GM18867 (cell line): ENCODE measurements around the gene APBB1.
A peak's percentile ranks its signal among the peaks of the same experiment; 100 is the strongest.

Experiments
- ATAC-seq: cut with Tn5 transposase; IDR thresholded peaks from one replicate; pipeline ENCODE4 v1.9.1; 2021; ENCODE audit warnings: mild to moderate bottlenecking, moderate library complexity; ENCODE audit not compliant: unreplicated experiment

APBB1 gene

GRCh38 chr11:6418557-6419008 lies 311 bp downstream of the APBB1 start:
- no peak for ATAC-seq

GRCh38 chr11:6417907-6418556 lies 862 bp downstream of the APBB1 start:
- ATAC-seq: no peak

- ATAC-seq: no peak
These were observed 3.1 kb downstream of the APBB1 start for GRCh38 chr11:6415797-6416196.

GRCh38 chr11:6414874-6415328 lies 4.0 kb downstream of the APBB1 start:
- peak; percentile 42 for ATAC-seq

GRCh38 chr11:6413791-6414201 lies 5.1 kb downstream of the APBB1 start:
- no peak for ATAC-seq

DNA sequence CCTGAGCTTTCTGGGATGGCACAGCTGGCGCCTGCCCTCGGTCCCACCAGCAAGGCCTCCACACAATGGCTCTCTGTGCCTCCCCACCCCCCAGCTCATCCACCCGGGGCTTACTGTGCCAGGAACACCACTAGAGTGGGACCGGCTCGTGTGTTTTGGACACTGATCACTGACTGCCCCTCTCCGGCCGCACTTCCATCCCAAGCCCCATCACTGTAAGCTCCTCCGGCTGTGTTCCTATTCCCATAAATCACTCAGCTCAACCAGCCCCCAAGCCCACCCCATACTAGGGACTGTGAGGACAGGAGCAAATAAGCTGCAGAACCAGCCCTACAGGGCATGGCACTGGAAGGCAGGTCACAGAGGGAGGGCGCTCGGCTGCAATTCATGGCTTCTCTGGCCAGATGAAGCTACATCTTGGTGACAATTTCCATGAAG lies 7.3 kb downstream of the APBB1 start:
- ATAC-seq: no peak

DNA sequence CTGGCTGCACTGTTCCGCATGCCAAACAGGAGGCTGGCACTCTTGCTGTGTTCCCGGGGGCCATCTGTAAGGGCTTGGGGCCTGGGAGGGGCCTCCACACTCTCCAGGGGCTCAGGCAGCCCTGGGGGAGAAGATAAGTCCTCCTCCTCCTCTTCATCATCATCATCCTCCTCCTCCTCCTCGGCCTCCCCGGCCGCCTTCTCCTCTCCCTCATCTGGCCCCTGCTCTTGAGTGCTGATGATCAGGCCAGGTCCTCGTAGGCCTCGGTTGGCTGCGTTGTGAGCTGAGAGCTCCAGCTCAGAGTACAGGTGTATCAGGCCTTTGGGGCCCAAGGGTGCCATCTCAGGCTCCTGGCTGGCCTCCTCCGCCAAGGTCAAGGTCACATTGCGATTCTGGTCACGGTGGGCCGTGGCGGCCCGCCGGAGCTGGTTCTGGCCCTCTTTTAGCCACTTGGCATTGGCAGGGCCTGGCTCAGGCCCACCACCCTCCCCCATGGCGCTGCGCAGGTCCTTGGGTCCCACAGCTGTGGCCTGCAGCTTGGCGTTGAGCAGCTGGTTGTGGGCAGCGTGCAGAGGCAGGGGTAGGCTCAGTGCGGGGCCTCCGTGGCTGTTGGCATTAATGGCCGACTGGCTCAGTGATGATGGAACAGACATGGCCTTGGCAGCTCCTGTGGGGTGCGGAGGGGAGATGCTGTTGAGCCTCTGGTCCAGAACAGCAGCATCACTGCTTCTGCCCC lies 8.0 kb downstream of the APBB1 start:
- no peak for ATAC-seq

DNA sequence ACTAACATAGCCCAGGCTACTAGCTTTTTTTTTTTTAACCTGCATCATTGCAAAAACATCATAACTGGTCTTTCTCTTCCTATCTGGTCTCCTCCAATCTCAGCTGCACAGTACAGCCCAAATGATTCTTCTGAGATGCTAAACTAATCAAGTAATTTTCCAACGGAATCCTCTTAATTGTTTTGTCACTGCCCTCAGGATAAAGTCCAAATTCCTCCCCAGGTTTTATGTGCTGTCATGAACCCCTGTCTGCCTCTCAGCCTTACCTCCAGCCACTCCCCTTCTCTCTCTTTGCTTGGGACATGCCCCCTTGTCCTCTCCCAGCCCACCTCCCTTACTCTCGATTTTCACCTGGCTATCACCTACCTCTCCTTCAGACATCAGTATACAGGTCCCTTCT lies 12.5 kb downstream of the APBB1 start:
- ATAC-seq: no peak

DNA sequence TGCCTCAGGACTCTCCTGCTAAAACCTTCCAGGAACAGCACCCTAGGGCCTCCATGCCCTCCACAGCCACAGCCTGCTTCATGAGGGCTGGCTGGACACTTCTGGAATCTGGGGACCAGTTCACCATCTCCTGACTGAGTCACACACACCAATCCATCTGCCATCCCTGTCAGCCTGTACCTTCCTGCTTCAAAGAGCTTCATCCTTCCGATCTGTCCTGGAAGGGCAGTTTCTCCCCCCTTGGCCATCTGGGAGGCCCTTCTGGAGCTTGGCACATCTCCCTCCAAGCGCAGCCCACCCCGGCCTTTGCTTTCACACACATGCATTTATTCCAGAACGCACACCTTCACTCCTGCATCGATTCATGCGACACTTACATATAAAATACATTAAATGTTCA lies 13.0 kb downstream of the APBB1 start:
- no peak for ATAC-seq

- ATAC-seq: no peak
These were observed 13.7 kb downstream of the APBB1 start for GRCh38 chr11:6405052-6405667.

GRCh38 chr11:6404342-6405051 lies 14.4 kb downstream of the APBB1 start:
- ATAC-seq: no peak

DNA sequence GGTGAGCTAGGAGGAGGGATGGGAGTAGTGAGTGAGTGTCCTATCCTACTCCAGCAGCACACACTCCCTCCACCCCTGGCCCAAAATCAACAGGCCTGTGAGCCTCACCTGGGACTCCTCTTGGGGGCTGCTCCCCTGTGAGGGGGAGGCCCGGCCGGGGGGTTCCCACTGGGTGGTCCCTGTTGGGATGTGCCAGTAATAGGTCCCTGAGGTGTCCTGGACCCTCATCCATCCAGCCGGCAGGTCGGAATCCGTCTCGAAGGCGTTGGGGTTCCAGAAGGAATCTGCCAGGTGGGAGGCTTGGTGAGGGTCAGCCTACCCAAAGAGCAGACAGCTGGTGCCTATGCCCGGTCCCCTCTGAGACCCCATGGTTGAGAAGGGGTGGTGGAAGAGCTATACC lies 15.4 kb downstream of the APBB1 start:
- no peak for ATAC-seq

GRCh38 chr11:6402561-6402981 lies 16.3 kb downstream of the APBB1 start:
- ATAC-seq: peak; percentile 81

DNA sequence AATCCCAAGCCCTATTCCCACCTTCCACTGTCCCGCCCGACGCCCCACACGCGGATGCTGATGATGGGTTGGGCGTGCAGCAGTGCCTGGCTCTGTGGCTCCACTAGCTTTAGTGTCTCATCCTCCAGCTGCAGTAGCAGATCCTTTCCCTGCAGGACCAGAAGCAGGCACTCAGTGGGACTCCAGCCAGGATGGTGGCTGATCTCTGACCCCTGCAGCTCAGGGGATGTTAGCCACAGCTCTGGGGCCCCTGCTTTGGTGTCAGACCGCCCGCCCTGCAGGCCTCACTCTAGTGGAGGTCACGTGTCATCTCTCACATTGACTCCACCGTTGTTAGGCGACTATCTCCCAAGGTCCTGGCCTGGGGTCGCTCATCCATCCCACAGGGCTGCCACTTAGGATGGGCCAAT lies 16.8 kb downstream of the APBB1 start:
- ATAC-seq: peak; percentile 48

DNA sequence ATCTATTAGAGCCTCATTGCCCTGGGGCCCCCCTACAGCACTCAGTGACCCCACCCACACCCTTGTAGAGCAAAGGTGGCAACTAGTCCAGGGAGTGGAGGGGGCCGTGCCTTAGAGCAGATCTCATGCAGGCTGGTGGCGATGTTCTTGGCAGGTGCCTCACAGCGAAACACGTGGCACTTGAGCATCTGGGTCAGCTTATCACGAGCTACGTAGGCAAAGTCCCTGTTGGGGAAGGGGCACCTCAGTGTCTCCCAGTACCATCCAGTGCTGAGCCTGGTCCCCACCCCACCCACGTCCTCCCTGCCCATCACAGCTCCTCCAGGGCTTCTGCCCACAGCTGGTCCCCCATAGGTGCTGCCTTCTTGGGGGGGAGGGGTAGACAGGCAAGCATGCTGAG lies 17.4 kb downstream of the APBB1 start:
- no peak for ATAC-seq

DNA sequence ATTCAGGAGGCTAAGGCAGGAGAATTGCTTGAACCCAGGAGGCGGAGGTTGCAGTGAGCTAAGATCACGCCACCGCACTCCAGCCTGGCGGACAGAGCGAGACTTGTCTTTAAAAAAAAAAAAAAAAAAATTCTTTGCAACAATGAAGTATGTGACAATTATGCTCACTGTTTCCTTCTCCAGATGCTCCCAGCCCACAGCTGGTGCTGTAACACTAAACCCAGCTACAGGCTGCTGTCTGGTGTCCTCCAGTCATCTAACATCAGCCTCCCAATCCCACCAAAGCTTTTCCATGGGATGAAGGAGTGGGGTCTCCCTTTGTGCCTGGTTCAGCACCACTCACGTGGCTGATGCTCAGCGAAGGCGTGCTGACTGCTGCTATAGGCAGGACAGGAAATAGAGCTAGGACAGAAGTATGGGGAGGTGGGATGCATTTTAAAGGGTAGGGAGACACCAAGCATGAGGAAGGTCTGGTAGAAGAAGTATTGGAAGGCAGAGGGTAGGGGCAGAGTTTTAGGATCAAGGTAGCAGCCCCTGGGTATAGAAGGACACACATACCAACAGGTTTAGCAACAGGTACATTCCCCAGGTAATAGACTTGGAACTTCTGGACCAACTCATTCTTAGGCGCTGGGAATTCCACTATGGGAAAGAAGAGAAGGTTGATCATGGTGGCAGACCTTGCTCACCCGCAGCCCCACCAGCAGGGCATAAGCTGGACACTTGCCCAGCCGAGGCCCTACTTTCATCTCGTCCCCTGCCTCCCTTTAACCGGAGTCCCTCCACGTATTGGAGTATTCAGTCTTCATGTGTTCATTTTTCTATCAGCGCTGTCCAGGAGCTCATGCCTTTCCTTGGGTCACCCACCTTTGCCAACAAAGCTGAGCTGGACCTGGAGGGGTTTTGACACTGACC lies 18.2 kb downstream of the APBB1 start:
- no peak for ATAC-seq

DNA sequence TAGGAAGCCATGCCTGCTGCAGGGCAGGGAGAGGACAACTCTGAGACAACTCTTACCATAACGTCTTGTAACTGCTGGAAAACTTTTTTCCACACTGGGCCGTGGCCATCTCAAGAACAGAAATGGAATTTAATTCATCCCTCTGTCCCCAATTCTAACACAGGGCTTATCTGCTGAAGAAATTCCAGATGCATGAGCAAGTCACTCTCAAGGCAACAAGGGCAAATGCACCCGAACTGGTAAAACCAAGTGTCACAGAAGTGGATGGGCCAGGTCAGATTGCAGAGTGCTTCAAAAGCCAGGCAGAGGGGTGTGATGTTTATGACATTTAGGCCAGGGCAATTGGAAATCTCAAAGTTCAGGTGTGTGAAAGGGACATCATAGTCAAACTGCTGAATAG lies 21.3 kb downstream of the APBB1 start:
- ATAC-seq: no peak

- no peak for ATAC-seq
These were observed 21.7 kb downstream of the APBB1 start for GRCh38 chr11:6397156-6397555.

DNA sequence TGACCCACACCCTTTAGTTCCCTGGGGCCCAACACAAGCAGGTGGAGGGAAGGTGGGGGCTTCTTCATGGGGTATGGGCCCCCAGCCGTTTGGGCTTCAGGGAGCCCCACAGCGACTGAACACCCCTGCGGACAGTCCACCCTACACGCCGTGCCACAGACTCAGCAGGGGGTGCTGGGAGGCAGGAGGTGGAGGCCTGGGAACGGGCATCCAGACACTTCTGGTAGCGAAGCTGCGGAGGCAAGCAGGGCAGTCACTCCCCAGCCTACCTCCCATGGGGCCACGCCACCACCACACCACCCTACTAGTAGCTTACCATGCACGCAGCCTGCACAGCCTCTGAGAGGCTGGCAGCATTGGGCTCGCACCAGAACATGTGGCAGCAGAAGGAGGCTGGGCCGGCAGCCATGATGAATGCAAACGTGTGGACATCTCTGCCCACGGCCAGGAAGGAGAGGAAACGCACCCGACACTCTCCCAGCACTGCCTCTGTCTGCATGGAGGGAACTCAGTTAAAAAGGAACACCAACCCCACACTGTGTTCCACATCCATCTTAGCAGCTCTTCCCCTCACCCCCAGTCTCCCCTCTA lies 23.3 kb downstream of the APBB1 start:
- no peak for ATAC-seq
